Limb (tissue), 2 donors: Measurements from ENCODE around the gene AKAP13.

Source experiments
- DNase-seq, 2 donors: peaks; one replicate each; pipeline ENCODE4 v3.0.0-alpha.2; 2016; ENCODE audit errors: extremely low spot score in 2 of 2

The AKAP13 gene

DNA sequence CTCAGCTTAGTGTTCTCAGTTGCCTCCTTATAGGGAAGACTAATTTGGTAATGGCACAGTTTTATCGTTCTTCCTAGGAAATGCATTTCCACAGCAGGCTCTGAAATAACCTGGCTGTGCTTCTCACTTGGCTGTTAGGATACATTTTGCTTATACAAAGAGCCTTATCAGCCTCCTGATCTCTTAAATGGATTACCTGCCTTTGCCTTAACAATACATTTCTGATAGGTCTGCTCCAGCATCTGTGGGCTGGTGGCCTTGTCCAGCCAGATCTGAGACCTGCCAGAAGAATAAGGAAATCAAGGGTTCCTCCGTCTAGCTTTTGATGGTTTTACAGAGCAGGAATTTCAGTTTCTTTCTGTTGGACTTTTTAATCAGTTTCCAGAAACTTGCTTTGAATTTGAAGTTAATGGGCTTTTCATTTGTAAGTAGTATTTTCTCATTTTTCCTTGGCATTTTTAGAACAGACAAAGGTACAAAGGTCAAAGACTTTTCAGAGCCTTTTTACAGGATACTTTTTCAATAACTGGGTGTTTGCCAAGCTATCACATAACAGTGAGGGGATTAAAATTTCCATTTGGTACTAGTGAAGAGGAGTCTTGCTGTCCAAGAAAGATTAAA is 116.3 kb downstream of the AKAP13 start:
- no peak for DNase-seq

DNA sequence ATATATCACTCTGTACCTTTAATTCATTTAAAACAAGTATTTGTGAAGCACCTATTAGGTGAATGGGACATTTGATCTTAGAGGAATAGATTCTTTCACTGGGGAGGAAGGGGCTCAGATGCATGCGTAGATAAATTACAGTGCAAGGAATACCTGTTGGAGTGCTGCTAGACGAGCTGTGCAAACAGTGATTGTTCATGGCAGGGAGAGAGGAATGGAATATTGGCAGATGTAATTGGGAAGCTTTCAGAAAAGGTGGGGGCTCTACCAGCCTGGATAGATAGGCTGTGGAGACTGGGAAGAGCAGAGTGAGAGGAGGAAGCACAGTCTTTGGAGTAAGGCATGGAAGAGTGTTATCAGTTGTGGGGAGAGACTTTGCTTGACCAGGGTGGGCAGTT is 116.8 kb downstream of the AKAP13 start:
- no peak for DNase-seq

DNA sequence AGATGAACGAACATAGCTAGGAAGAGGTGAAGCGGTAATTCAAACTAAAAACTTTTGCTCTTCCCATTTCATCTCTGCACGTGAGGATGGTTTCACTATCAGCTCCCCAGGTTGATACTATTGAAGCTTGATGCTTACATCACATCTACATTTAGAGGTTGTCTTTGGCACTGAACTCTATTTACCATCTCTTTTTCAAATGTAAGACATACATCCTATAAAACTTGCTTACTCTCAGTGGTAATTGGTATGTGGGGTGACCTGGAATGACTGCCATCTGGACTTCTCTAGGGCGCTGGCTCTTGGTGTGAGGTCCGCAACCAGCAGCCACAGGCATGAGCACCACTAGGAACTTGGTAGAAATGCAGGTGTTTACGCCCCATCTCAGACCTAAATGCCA is 118.1 kb downstream of the AKAP13 start:
- DNase-seq = no peak

DNA sequence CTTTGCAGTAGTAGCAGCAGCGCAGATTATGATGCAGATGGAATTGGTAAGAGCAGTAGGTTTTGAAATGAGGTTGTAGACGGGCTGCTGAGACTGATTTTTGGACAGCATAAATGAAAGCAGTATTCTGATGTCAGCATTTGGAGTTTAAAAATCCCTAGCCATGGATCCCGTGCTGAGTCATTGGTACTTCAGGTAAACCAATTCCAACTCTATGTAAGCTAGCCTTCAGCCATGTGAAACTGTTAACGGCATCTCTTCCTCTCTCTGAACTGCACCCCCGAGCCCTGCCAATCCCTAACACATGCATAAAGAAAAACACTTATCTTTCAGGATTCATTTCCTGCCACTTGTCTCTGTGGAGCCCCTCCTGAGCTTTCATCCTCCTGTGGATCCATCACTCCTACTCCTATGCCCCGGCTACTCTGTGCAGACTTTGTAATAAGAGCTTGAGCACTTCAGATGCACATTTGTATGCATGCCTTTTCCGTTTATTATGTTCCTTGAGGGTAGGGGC is 119.0 kb downstream of the AKAP13 start:
- DNase-seq = no peak

GRCh38 chr15:85500060-85500708 is 119.8 kb downstream of the AKAP13 start:
- no peak for DNase-seq

- DNase-seq = peak; percentile 50 to 71
Observed at GRCh38 chr15:85500729-85501128, 120.3 kb downstream of the AKAP13 start.

DNA sequence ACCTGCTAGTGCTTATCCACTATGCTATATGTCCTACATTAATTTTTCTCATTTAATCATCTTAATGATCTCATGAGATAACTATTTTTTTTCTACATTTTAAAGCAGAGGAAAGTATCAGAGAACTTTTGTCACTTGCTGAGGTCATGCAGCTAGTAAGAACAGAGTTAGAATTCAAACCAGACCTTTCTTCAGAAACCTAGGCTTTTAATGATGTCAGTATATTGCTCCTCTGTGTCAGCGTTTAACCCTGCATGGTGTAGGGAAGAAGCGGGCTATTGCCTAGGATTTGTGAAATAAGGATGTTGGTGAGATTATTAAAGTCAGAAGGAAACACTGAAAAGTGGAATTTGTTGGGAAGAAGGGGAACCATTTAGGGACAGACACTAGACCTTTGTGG is 121.2 kb downstream of the AKAP13 start:
- DNase-seq = no peak

DNA sequence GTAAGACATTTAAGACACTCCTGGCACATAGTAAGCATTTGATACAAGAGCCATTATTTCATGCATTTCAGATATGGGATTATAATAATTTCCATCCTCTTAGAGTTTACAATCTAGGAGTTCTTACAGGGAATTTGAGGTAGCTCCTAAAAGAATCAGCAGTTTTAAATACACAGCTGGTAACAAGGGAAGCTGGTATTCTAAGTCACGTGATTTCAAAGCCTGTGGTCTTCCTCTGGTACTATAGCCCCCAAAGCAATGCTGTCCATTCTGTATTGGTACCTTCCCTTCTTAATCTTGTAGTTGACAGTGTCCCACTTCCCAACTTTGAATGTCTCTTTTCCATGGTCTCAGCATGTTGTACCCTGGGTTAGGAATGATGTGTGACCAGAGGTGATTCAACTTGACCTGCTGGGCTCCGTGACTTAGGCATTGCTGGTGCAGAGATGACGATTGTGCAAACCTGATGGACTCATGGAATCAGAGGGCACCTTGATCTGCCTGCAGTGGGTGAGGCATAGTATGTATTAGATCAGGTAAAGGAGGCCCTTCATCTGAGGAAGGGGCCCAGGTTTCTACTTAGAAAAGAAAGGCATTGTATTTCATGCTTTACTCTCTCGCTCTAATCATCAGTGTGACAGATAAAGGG is 122.9 kb downstream of the AKAP13 start:
- DNase-seq = no peak

DNA sequence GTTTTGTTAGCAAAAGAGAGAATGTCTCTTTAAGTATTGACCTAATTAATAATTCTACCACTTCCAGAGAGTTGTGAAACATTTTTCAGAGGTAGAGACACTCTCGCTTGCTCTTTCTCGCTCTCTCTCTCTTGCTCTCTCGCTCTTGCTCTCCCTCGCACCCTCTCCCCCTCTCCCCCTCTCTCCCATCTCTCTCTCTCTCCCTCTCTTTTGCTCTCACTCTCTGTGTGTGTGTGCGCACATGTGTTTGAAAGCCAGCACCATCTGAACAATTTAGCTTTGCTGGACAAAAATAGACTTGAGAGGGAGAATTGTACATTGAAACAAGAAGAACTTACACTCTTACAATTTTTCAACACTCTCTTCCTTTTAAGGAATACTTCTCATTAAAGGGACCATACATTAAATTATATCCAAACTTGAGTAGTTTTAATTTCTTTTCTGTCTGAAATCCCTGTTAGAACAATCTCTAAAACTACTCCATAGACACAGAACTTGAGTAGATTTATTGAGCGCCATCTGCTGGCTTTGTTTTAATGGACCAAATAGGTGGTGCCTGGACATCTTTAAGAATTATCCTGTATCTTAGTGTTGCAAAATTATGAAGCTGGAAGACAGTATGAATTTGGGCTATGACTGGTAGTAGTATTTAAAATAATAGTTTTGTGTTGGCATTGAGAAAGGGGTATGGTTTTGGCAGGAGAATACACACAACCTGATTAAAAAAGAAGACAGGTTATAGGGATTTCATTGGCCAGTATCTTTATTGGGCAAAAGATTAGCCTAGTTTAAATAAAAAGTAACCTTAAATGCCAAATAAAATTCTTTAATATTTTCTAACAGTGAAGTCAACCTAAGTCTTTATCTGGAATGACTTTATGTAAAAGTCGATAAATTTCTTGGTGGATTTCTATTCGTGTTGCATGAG is 124.6 kb downstream of the AKAP13 start:
- DNase-seq = peak in 1 of 2 donors; percentile 74

DNA sequence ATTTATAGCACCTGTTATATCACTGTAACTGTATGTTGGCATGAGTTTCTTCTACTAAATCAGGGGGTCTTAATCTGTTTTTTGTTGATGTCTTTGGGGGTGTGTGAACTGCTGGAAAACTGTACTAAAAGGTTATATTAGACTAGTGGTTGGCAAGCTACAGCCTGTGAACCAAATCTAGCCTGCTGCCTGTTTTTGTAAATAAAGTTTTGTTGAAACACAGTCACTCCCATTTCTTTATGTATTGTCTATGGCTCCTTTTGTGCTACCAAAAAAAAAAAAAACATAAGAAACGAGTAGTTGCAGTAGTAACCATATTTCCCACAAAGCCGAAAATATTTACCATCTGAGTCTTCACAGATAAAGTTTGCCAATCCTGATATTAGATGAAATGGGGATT is 126.7 kb downstream of the AKAP13 start:
- no peak for DNase-seq

GRCh38 chr15:85509973-85510372 is 129.6 kb downstream of the AKAP13 start:
- no peak for DNase-seq

- no peak for DNase-seq
Observed at GRCh38 chr15:85514413-85514812, 134.0 kb downstream of the AKAP13 start.

GRCh38 chr15:85515212-85515611 is 134.8 kb downstream of the AKAP13 start:
- no peak for DNase-seq

GRCh38 chr15:85517086-85517485 is 136.7 kb downstream of the AKAP13 start:
- no peak for DNase-seq

DNA sequence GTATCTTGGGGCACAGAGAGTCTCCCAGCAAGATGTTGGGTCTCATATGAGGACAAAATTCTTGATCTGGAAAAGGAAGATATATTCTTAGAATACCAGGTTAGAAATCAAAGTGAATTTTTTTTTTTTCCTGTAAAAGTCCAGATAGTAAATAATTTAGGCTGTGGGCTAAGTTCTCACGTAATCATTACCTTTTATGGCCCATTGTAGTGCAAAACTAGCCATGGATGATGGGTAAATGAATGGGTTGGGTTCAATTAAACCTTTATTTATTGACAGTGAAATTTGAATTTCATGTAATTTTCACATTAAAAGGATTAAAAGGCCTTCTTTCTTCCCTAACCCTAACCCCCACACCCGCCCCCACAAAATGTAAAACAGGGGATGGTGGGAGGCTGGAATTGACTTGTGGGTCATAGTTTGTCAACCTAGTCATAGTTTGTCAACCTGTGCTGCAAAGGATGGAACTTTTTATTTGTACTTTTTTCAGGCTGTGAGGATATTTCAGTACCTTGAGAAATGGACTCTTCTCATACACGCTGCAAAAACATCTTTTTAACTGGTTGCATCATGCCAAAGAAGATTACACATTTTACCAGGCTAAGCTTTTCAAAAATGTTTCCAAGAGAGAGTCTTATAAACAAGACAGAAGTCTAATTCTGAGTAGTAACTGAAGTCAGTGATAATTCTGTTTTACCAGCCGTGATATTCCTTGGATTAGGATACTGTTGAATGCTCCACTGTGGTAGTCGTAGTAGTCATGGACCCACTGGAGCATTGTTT is 138.8 kb downstream of the AKAP13 start:
- DNase-seq = no peak

GRCh38 chr15:85520650-85521049 is 140.2 kb downstream of the AKAP13 start:
- no peak for DNase-seq

DNA sequence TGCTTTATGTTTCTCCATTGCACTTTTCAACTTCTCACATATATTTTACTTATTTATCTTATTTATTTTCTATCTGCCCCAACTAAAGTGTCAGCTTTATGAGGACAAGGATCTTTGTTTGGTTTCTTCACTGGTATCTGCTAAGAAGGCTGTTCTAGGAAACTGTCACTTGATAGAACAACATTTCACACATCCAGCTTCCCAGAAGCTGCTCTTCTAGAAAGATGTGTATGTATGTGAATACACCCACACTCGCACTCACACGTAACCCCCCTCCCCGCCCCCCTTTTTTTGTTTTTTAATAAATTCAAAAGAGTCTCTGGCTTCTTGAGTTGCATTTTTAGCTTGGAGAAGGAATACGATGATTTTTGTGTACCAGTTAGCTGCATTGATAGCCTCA is 143.1 kb downstream of the AKAP13 start:
- DNase-seq = no peak

- DNase-seq = no peak
Observed at GRCh38 chr15:85525755-85526154, 145.4 kb downstream of the AKAP13 start.

DNA sequence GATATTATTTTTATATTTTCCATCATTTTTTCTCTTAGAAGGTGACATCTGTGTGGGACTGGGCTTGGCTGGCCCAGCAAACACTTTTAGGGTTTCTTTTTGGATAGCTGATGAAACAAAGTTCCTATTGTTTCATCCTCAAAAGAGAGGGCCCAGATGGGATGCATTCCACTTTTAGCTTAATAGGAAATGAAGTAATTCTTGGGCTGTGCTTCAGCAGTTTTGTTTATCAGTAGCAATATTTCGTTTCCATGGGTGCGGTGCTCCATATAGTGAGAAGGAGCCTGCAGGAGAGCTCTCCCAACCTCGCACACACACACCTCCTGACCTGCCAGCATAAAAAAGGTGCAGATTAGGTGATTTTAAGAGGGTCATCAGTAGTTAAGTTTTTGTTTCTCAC is 147.5 kb downstream of the AKAP13 start:
- peak; percentile 51 to 89 for DNase-seq

GRCh38 chr15:85530079-85530478 is 149.7 kb downstream of the AKAP13 start:
- DNase-seq = no peak

DNA sequence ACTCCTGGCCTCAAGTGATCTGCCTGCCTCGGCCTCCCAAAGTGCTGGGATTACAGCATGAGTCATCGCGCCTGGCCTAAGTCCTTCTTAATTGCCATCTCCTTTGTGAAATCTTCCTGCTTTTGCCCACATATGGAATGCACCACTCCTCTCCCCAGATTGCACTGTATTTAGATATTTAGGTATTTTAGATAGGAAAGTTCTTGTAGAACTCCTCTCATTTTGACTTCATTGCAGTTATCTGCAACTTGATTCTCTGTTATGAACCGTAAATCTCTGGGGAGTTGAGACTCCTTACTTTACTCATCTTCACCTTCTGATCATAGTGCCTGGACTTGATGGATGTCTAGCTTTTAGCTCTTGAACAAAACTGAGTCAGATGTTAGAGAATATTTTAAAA is 150.7 kb downstream of the AKAP13 start:
- DNase-seq = no peak
